OCI-LY3 (cell line): ENCODE data around the gene CHST15.

Source experiments
- H2AFZ ChIP-seq: fragments of 200-600, 300-600 bp; shearing (Covaris generic); 2 replicates; pipeline ENCODE4 v1.6.0; 2014; ENCODE audit warnings: antibody characterized with exemption, low read depth, low read length
- H3K27ac ChIP-seq: fragments of 200-600, 300-600 bp; sonication (generic); 2 replicates; pipeline ENCODE4 v1.5.1; 2014; ENCODE audit warnings: mild to moderate bottlenecking, low read length, moderate library complexity, mixed read lengths
- H3K27me3 ChIP-seq: fragments of 200-600, 300-600 bp; sonication (generic); 2 replicates; pipeline ENCODE4 v1.6.1; 2014; ENCODE audit warnings: low read depth, low read length, mixed read lengths
- H3K36me3 ChIP-seq: fragments of 200-600, 300-600 bp; sonication (generic); replicated peaks from 2 replicates; pipeline ENCODE3; 2014; ENCODE audit warnings: low read depth, low read length, mixed read lengths
- H3K4me1 ChIP-seq: fragments of 300-600, 200-600 bp; sonication (generic); 2 replicates; pipeline ENCODE4 v1.6.1; 2014; ENCODE audit warnings: low read length, mixed read lengths
- H3K4me2 ChIP-seq: fragments of 200-600, 300-600 bp; sonication (generic); 2 replicates; pipeline ENCODE4 v1.6.1; 2014; ENCODE audit warnings: low read length, mixed read lengths
- H3K4me3 ChIP-seq: fragments of 300-600, 200-600 bp; sonication (generic); 2 replicates; pipeline ENCODE4 v1.5.1; 2014; ENCODE audit warnings: antibody characterized with exemption, mild to moderate bottlenecking, low read length, moderate library complexity
- H3K79me2 ChIP-seq: fragments of 300-600, 200-600 bp; shearing (Covaris generic); 2 replicates; pipeline ENCODE4 v1.6.1; 2014; ENCODE audit warnings: mild to moderate bottlenecking, low read length, mixed read lengths
- H3K9ac ChIP-seq: fragments of 300-600, 200-600 bp; shearing (Covaris generic); 2 replicates; pipeline ENCODE4 v1.6.0; 2014; ENCODE audit warnings: mild to moderate bottlenecking, low read length, moderate library complexity
- H3K9me3 ChIP-seq: fragments of 200-600, 300-600 bp; shearing (Covaris generic); 2 replicates; pipeline ENCODE4 v1.6.1; 2014; ENCODE audit warnings: low read length, mixed read lengths; ENCODE audit not compliant: insufficient read depth
- H4K20me1 ChIP-seq: fragments of 200-600, 300-600 bp; sonication (generic); 2 replicates; pipeline ENCODE4 v1.6.1; 2016; ENCODE audit warnings: low read length, mixed read lengths; ENCODE audit not compliant: insufficient read depth
- EZH2phosphoT487 ChIP-seq: fragments of 200-600 bp; shearing (Covaris generic); IDR thresholded peaks from 2 replicates; pipeline ENCODE4 v1.6.1; 2018; ENCODE audit warnings: antibody characterized with exemption, mixed run types, low read depth
- TF ChIP-seq, protein P1 (sequence below): fragments of 200-600, 300-600 bp; sonication (generic); IDR thresholded peaks from 2 replicates; pipeline ENCODE4 v1.5.1; 2014; ENCODE audit warnings: antibody characterized with exemption, low read length, low read depth

CHST15 gene

DNA sequence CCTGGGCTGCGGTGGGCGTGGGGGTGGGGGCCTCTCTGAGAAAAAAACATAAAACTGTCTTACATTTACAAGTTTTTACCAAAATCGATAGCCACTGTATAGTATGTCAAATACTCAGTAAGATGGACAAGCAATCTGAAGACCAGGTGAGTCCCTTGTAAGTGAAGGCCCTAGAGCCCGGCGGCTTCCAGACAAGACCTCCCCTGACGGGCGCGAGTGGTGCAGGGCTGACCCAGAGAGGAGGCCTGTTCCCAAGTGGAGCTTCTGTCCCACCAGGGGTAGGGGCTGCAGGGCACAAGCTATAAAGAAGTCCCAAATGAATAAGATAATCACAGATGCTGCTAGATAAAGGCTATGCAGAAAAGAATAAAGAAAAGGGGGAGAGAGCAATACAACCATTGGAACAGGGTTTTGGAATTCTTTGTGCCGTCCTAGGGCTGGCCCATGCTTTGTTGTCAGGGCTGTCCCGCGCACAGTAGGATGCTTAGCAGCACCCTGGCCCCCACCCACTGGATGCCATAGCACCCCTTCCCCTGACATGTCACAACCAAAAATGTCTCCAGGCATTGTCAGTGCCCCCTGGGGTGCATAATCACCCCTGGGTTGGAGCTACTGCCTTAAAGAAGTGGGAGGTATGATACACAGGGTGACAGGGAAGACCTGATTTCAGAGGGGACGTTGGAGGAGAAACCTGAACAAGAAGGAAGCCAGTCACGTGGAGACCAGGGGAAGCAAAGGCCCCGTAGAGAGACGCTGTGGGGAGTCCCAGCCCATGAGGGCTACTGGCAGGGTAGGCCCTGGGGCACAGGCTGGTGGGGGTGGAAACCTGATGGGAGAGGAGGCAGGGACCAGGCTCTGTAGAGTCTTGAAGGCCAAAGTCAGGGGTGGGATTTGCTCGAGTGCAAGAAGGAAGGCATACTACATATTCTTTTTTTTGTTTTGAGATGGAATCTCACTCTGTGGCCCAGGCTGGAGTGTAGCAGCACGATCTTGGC lies 43.1 kb downstream of the CHST15 start:
- Histone ChIP-seq H4K20me1 (no peaks in the 10 kb centered on the region), H3K9ac (no peak overlapping the region), H3K27me3 (peaks cover 19% of the 10 kb centered on the region), H3K9me3 (no peaks in the 10 kb centered on the region), H3K79me2 (no peaks in the 10 kb centered on the region), H3K4me2 (no peak overlapping the region), H3K4me1 (peaks cover 16% of the 10 kb centered on the region), H3K27ac (no peak overlapping the region), H3K36me3 (no peaks in the 10 kb centered on the region), H3K4me3 (no peak overlapping the region), H2AFZ (no peak overlapping the region)
- TF ChIP-seq, protein P1, sequence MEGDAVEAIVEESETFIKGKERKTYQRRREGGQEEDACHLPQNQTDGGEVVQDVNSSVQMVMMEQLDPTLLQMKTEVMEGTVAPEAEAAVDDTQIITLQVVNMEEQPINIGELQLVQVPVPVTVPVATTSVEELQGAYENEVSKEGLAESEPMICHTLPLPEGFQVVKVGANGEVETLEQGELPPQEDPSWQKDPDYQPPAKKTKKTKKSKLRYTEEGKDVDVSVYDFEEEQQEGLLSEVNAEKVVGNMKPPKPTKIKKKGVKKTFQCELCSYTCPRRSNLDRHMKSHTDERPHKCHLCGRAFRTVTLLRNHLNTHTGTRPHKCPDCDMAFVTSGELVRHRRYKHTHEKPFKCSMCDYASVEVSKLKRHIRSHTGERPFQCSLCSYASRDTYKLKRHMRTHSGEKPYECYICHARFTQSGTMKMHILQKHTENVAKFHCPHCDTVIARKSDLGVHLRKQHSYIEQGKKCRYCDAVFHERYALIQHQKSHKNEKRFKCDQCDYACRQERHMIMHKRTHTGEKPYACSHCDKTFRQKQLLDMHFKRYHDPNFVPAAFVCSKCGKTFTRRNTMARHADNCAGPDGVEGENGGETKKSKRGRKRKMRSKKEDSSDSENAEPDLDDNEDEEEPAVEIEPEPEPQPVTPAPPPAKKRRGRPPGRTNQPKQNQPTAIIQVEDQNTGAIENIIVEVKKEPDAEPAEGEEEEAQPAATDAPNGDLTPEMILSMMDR = no peak
- no peak for TF ChIP-seq EZH2phosphoT487

DNA sequence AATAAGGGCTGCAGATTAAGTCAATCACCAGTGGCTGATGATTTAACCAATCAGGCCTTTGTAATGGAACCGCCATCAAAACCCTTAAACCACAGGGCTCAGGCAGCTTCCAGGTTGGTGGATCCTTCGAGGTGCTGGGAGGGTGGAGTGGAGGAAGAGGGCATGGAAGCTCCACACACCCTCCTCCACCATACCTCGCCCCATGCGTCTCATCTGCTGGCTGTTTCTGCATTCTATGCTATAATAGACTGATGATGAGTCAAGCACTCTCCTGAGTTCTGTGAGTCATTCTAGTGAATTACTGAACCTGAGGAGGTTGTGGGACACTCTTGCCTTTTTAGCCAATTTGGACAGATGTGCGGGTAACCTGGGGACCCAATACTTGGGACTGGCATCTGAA lies 43.9 kb downstream of the CHST15 start:
- H3K27ac ChIP-seq = no peak overlapping the region
- no peak overlapping the region for H3K9ac ChIP-seq
- H3K4me2 ChIP-seq = no peak overlapping the region

DNA sequence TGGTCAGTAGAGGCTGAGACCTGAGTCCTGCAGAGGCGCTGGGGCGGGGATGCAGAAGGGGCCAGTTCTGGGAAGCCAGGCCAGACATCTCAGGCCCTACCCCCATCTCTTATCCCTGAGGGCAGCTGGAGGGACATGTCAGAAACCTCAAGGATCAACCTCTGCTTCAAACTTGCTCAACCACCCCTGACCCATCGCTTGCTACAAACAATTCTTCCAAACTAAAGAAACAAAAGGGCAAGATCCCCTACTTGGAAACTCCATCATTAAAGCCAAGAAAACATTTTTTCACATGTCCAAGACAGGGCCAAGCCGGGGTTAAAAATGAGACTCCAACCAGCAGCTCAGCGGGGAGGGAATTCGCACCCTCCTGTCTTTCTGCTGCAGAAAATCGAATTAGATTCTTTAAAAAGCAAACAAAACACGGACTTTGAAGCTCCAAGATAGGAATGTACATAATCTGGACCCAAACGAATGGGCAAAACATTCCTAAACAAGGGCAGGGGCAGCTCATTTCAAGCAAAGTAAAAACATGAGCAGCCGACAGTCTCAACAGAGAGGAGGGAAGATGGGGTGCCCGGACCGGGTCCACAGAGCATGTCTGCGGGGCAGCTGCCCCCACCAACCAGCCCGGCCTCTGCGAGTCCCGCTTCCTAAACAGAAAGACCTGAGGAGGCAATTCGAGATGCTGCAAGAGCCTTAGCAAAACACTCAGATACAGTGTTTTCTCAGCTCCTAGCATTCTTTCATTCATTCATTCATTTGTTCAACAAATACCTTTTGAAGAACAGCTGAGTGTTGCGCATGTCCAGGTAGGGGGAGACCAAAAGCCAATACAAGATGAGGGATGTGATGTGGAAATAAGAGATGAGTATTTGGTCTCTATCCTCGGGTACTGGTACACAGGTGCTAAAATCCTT lies 44.8 kb downstream of the CHST15 start:
- Histone ChIP-seq H4K20me1 (no peaks in the 10 kb centered on the region), H3K4me1 (peaks cover 21% of the 10 kb centered on the region), H3K36me3 (no peaks in the 10 kb centered on the region), H3K4me3 (no peak overlapping the region), H3K79me2 (no peaks in the 10 kb centered on the region), H2AFZ (no peak overlapping the region), H3K4me2 (no peak overlapping the region), H3K9ac (no peak overlapping the region), H3K27ac (no peak overlapping the region), H3K27me3 (peaks cover 22% of the 10 kb centered on the region), H3K9me3 (no peaks in the 10 kb centered on the region)
- TF ChIP-seq EZH2phosphoT487 = no peak
- TF ChIP-seq, protein P1 = no peak

More for the DNA sequence above, 43.9 kb downstream of the CHST15 start:
- no peak overlapping the region for H3K4me3 ChIP-seq
- H3K27me3 ChIP-seq = peaks cover 22% of the 10 kb centered on the region
- no peaks in the 10 kb centered on the region for H3K36me3 ChIP-seq
- H3K79me2 ChIP-seq = no peaks in the 10 kb centered on the region
- no peak for TF ChIP-seq EZH2phosphoT487
- TF ChIP-seq, protein P1 = no peak
- H2AFZ ChIP-seq = no peak overlapping the region
- no peaks in the 10 kb centered on the region for H3K9me3 ChIP-seq
- peaks cover 18% of the 10 kb centered on the region for H3K4me1 ChIP-seq
- H4K20me1 ChIP-seq = no peaks in the 10 kb centered on the region
